Activated T-helper 17 cell treated with anti-CD3 and anti-CD28 coated beads, Interleukin-2, amount 50 U/mL, for 72 hours (primary cell): ENCODE results near the gene MYO16. TPM values are rescaled to one million over a fixed set of nuclear protein-coding genes. Genes with fewer than 3 reads are reported as not detected.

Experiments used
- ATAC-seq: fragments of 150-1000 bp; cut with Tn5 transposase; replicated peaks from 2 replicates; pipeline ENCODE4 v1.10.0; 2021; ENCODE audit warnings: mild to moderate bottlenecking, moderate library complexity
- H3K27ac Mint-ChIP-seq: one replicate; pipeline ENCODE4 v1.8.0; 2022; ENCODE audit warnings: mixed read lengths
- H3K27me3 Mint-ChIP-seq: one replicate; pipeline ENCODE4 v1.8.0; 2022; ENCODE audit warnings: mixed read lengths
- H3K36me3 Mint-ChIP-seq: one replicate; pipeline ENCODE4 v1.8.0; 2022; ENCODE audit warnings: low read depth, mild to moderate bottlenecking, mixed read lengths
- H3K4me1 Mint-ChIP-seq: one replicate; pipeline ENCODE4 v1.8.0; 2022; ENCODE audit warnings: mixed read lengths
- H3K4me3 Mint-ChIP-seq: one replicate; pipeline ENCODE4 v1.8.0; 2022; ENCODE audit warnings: mild to moderate bottlenecking, mixed read lengths
- H3K9me3 Mint-ChIP-seq: one replicate; pipeline ENCODE4 v1.8.0; 2022; ENCODE audit warnings: mixed read lengths
- total RNA-seq, 2 donors: library from RNA; stranded (reverse); gene quantifications; one replicate each; pipeline ENCODE4 v1.2.3, GENCODE V29; 2022

MYO16 gene
- total RNA-seq, result not detected

GRCh38 chr13:108629181-108629752, at the start of gene MYO16:
TSS of gene MYO16 (plus strand) at chr13:108629611. CDS start at chr13:108629845, 234 bp downstream.
- Mint-ChIP-seq H3K9me3 (peaks cover 4% of the 10 kb centered on the region), H3K4me3 (no peak within 1 kb of the TSS), H3K36me3 (no peaks in the 10 kb centered on the region), H3K4me1 (no peaks in the 10 kb centered on the region), H3K27ac (no peak within 1 kb of the TSS), H3K27me3 (no peaks in the 10 kb centered on the region)
- no peak for ATAC-seq

- ATAC-seq, result no peak
- Mint-ChIP-seq H3K27ac (no peak overlapping the region), H3K9me3 (peaks cover 8% of the 10 kb centered on the region), H3K36me3 (no peaks in the 10 kb centered on the region), H3K4me3 (no peak overlapping the region), H3K4me1 (peaks cover 5% of the 10 kb centered on the region), H3K27me3 (peaks cover 15% of the 10 kb centered on the region)
Measured at GRCh38 chr13:108586826-108587225, 42.6 kb upstream of the MYO16 start.

- no peak overlapping the region for H3K4me3 Mint-ChIP-seq
- H3K27ac Mint-ChIP-seq, result no peak overlapping the region
- H3K9me3 Mint-ChIP-seq, result peaks cover 4% of the 10 kb centered on the region
- ATAC-seq, result no peak
- H3K4me1 Mint-ChIP-seq, result no peaks in the 10 kb centered on the region
- peaks cover 9% of the 10 kb centered on the region for H3K27me3 Mint-ChIP-seq
- H3K36me3 Mint-ChIP-seq, result no peaks in the 10 kb centered on the region
Measured at GRCh38 chr13:108588516-108588915, 40.9 kb upstream of the MYO16 start.

GRCh38 chr13:108594153-108594552, 35.3 kb upstream of the MYO16 start:
- no peak for ATAC-seq
- no peaks in the 10 kb centered on the region for H3K9me3 Mint-ChIP-seq
- no peak overlapping the region for H3K4me3 Mint-ChIP-seq
- H3K36me3 Mint-ChIP-seq, result no peaks in the 10 kb centered on the region
- no peaks in the 10 kb centered on the region for H3K4me1 Mint-ChIP-seq
- no peak overlapping the region for H3K27ac Mint-ChIP-seq
- H3K27me3 Mint-ChIP-seq, result peaks cover 18% of the 10 kb centered on the region

- Mint-ChIP-seq H3K36me3 (no peaks in the 10 kb centered on the region), H3K4me1 (no peaks in the 10 kb centered on the region), H3K4me3 (no peak overlapping the region), H3K27me3 (peaks cover 17% of the 10 kb centered on the region), H3K9me3 (no peaks in the 10 kb centered on the region), H3K27ac (no peak overlapping the region)
- peak; percentile 95 for ATAC-seq
Measured at GRCh38 chr13:108595436-108596274, 33.8 kb upstream of the MYO16 start.

GRCh38 chr13:108597943-108598342, 31.5 kb upstream of the MYO16 start:
- Mint-ChIP-seq H3K36me3 (no peaks in the 10 kb centered on the region), H3K27ac (no peak overlapping the region), H3K4me1 (no peaks in the 10 kb centered on the region), H3K9me3 (peaks cover 5% of the 10 kb centered on the region), H3K4me3 (no peak overlapping the region), H3K27me3 (peaks cover 17% of the 10 kb centered on the region)
- ATAC-seq, result no peak

GRCh38 chr13:108606424-108606823, 23.0 kb upstream of the MYO16 start:
- no peak overlapping the region for H3K4me3 Mint-ChIP-seq
- no peak overlapping the region for H3K27ac Mint-ChIP-seq
- H3K4me1 Mint-ChIP-seq, result no peaks in the 10 kb centered on the region
- H3K36me3 Mint-ChIP-seq, result no peaks in the 10 kb centered on the region
- peaks cover 17% of the 10 kb centered on the region for H3K9me3 Mint-ChIP-seq
- peaks cover 2% of the 10 kb centered on the region for H3K27me3 Mint-ChIP-seq
- no peak for ATAC-seq

- H3K27me3 Mint-ChIP-seq, result peaks cover 2% of the 10 kb centered on the region
- H3K9me3 Mint-ChIP-seq, result peaks cover 12% of the 10 kb centered on the region
- H3K4me3 Mint-ChIP-seq, result no peak overlapping the region
- no peak overlapping the region for H3K27ac Mint-ChIP-seq
- no peaks in the 10 kb centered on the region for H3K36me3 Mint-ChIP-seq
- H3K4me1 Mint-ChIP-seq, result no peaks in the 10 kb centered on the region
- ATAC-seq, result no peak
Measured at GRCh38 chr13:108609353-108609752, 20.1 kb upstream of the MYO16 start.

GRCh38 chr13:108610507-108610906, 18.9 kb upstream of the MYO16 start:
- peaks cover 9% of the 10 kb centered on the region for H3K9me3 Mint-ChIP-seq
- ATAC-seq, result no peak
- H3K4me1 Mint-ChIP-seq, result no peaks in the 10 kb centered on the region
- H3K4me3 Mint-ChIP-seq, result no peak overlapping the region
- H3K27ac Mint-ChIP-seq, result no peak overlapping the region
- H3K36me3 Mint-ChIP-seq, result no peaks in the 10 kb centered on the region
- H3K27me3 Mint-ChIP-seq, result peaks cover 2% of the 10 kb centered on the region

GRCh38 chr13:108615241-108615640, 14.2 kb upstream of the MYO16 start:
- no peak overlapping the region for H3K4me3 Mint-ChIP-seq
- no peaks in the 10 kb centered on the region for H3K36me3 Mint-ChIP-seq

GRCh38 chr13:108618233-108618632, 11.2 kb upstream of the MYO16 start:
- Mint-ChIP-seq H3K9me3 (no peaks in the 10 kb centered on the region), H3K27ac (no peak overlapping the region), H3K4me1 (no peaks in the 10 kb centered on the region), H3K27me3 (peaks cover 3% of the 10 kb centered on the region), H3K36me3 (no peaks in the 10 kb centered on the region), H3K4me3 (no peak overlapping the region)
- ATAC-seq, result no peak

More at GRCh38 chr13:108615241-108615640, 14.2 kb upstream of the MYO16 start:
- Mint-ChIP-seq H3K9me3 (no peaks in the 10 kb centered on the region), H3K4me1 (no peaks in the 10 kb centered on the region), H3K27me3 (no peaks in the 10 kb centered on the region), H3K27ac (no peak overlapping the region)
- no peak for ATAC-seq

- no peak for ATAC-seq
- H3K4me3 Mint-ChIP-seq, result no peak overlapping the region
Measured at GRCh38 chr13:108621462-108621861, 7.9 kb upstream of the MYO16 start.

GRCh38 chr13:108624108-108624507, 5.3 kb upstream of the MYO16 start:
- no peak overlapping the region for H3K4me3 Mint-ChIP-seq
- no peak overlapping the region for H3K27ac Mint-ChIP-seq
- peaks cover 3% of the 10 kb centered on the region for H3K27me3 Mint-ChIP-seq
- H3K4me1 Mint-ChIP-seq, result no peaks in the 10 kb centered on the region
- ATAC-seq, result no peak
- peaks cover 4% of the 10 kb centered on the region for H3K9me3 Mint-ChIP-seq
- H3K36me3 Mint-ChIP-seq, result no peaks in the 10 kb centered on the region

More at GRCh38 chr13:108621462-108621861, 7.9 kb upstream of the MYO16 start:
- Mint-ChIP-seq H3K27me3 (peaks cover 3% of the 10 kb centered on the region), H3K9me3 (peaks cover 4% of the 10 kb centered on the region), H3K27ac (no peak overlapping the region), H3K4me1 (no peaks in the 10 kb centered on the region), H3K36me3 (no peaks in the 10 kb centered on the region)

- no peak overlapping the region for H3K27ac Mint-ChIP-seq
- ATAC-seq, result no peak
- peaks cover 3% of the 10 kb centered on the region for H3K27me3 Mint-ChIP-seq
- H3K4me3 Mint-ChIP-seq, result no peak overlapping the region
- H3K36me3 Mint-ChIP-seq, result no peaks in the 10 kb centered on the region
- no peaks in the 10 kb centered on the region for H3K4me1 Mint-ChIP-seq
- H3K9me3 Mint-ChIP-seq, result peaks cover 4% of the 10 kb centered on the region
Measured at GRCh38 chr13:108624979-108625378, 4.4 kb upstream of the MYO16 start.

- Mint-ChIP-seq H3K9me3 (peaks cover 4% of the 10 kb centered on the region), H3K4me3 (no peak overlapping the region), H3K36me3 (no peaks in the 10 kb centered on the region), H3K4me1 (no peaks in the 10 kb centered on the region), H3K27me3 (no peaks in the 10 kb centered on the region), H3K27ac (no peak overlapping the region)
- ATAC-seq, result no peak
Measured at GRCh38 chr13:108629988-108630387, 577 bp downstream of the MYO16 start.
